Endometrium (tissue), 2 donors: ENCODE data around the gene GH2.
A peak's percentile ranks its signal among the peaks of the same experiment; 100 is the strongest.
"Not testable (repeated sequence)": the region's sequence is repeated elsewhere in the genome, so short reads cannot be mapped to it uniquely, and the experiment has no call there.

Experiments
- FAIRE-seq: peaks from 2 replicates; lab custom pipeline; 2012; peaks lifted over from hg19 to GRCh38; lab: Jason Lieb, UNC
- donor health status: control.
- donor health status: control.

The GH2 gene

GRCh38 chr17:63911041-63911635 lies 29.4 kb upstream of the GH2 start, which contains the start of gene CSHL1:
TSS of gene CSHL1 (minus strand) at chr17:63911258. CDS start at chr17:63911196, 62 bp downstream.
- no peak for FAIRE-seq

- FAIRE-seq, result no peak
Measured at GRCh38 chr17:63910096-63910495, 28.4 kb upstream of the GH2 start.

GRCh38 chr17:63909586-63909985 lies 27.8 kb upstream of the GH2 start:
- not testable (repeated sequence) for FAIRE-seq

GRCh38 chr17:63907161-63907778 lies 25.5 kb upstream of the GH2 start:
- FAIRE-seq, result not testable (repeated sequence)

- FAIRE-seq, result not testable (repeated sequence)
Measured at GRCh38 chr17:63904796-63905195, 23.1 kb upstream of the GH2 start.

GRCh38 chr17:63903787-63904201 lies 22.1 kb upstream of the GH2 start:
- not testable (repeated sequence) for FAIRE-seq

GRCh38 chr17:63901971-63902370 lies 20.2 kb upstream of the GH2 start:
- not testable (repeated sequence) for FAIRE-seq

- FAIRE-seq, result not testable (repeated sequence)
Measured at GRCh38 chr17:63898899-63899798, 17.4 kb upstream of the GH2 start.

GRCh38 chr17:63896524-63897354 lies 15.0 kb upstream of the GH2 start, which contains the start of gene CSH1:
TSS of gene CSH1 (minus strand) at chr17:63896574. CDS start at chr17:63896511, 63 bp downstream.
- FAIRE-seq, result not testable (repeated sequence)

GRCh38 chr17:63894821-63895220 lies 13.1 kb upstream of the GH2 start:
- FAIRE-seq, result not testable (repeated sequence)

- not testable (repeated sequence) for FAIRE-seq
Measured at GRCh38 chr17:63894021-63894420, 12.3 kb upstream of the GH2 start.

- not testable (repeated sequence) for FAIRE-seq
Measured at GRCh38 chr17:63892316-63893037, 10.7 kb upstream of the GH2 start.

GRCh38 chr17:63889026-63889848 lies 7.5 kb upstream of the GH2 start:
- peak; percentile 8 for FAIRE-seq

- FAIRE-seq, result not testable (repeated sequence)
Measured at GRCh38 chr17:63885119-63885518, 3.4 kb upstream of the GH2 start.

GRCh38 chr17:63882626-63883126 lies 932 bp upstream of the GH2 start:
- not testable (repeated sequence) for FAIRE-seq

- FAIRE-seq, result not testable (repeated sequence)
Measured at GRCh38 chr17:63881337-63881736, 407 bp downstream of the GH2 start.

GRCh38 chr17:63880706-63881105 lies 1.0 kb downstream of the GH2 start:
- no peak for FAIRE-seq

- not testable (repeated sequence) for FAIRE-seq
Measured at GRCh38 chr17:63878413-63878812, 3.3 kb downstream of the GH2 start.

- FAIRE-seq, result not testable (repeated sequence)
Measured at GRCh38 chr17:63874693-63875092, 7.1 kb downstream of the GH2 start.
